SK-N-SH (cell line): ENCODE measurements around the gene HEPHL1. TPM values are rescaled to one million over a fixed set of nuclear protein-coding genes. Genes with fewer than 3 reads are reported as not detected.

ENCODE experiments used
- CTCF ChIA-PET: fragments of 300-600, 350-600 bp; formaldehyde crosslinking; extraction: SDS; loops from one replicate; lab custom pipeline; 2021; lab: Yijun Ruan, JAX
- POLR2A ChIA-PET: fragments of 350-600 bp; sonication (Branson Sonifier 250); formaldehyde crosslinking; extraction: SDS; loops from one replicate; lab custom pipeline; 2020; ENCODE audit warnings: antibody characterized with exemption, inconsistent platforms; lab: Yijun Ruan, JAX
- DNase-seq: peaks from one replicate; pipeline ENCODE4 v3.0.0; 2012
- H2AFZ ChIP-seq: fragments of 200-600 bp; sonication (generic); 2 replicates; pipeline ENCODE4 v1.8.1; 2016; ENCODE audit warnings: antibody characterized with exemption, mild to moderate bottlenecking, low read depth
- H3F3A ChIP-seq: fragments of 200-600 bp; sonication (generic); replicated peaks from 2 replicates; pipeline ENCODE3; 2016; ENCODE audit warnings: antibody characterized with exemption, mild to moderate bottlenecking; ENCODE audit not compliant: insufficient read depth
- H3K27ac ChIP-seq, 2 experiments: fragments of 200-500 bp in 1 of 2; fragments of 200-600 bp in 1 of 2; sonication (Bioruptor generic) in 1 of 2; sonication (generic), shearing (Covaris generic) in 1 of 2; 2 replicates each; pipeline versions ENCODE4 v1.5.1 to v1.6.1; 2014 to 2016; ENCODE audit warnings: low read depth in 2 of 2, inconsistent platforms in 1 of 2, low read length in 1 of 2, mild to moderate bottlenecking in 1 of 2, mixed read lengths in 1 of 2
- H3K27me3 ChIP-seq: fragments of 200-600 bp; sonication (generic), shearing (Covaris generic); 2 replicates; pipeline ENCODE4 v1.6.1; 2016; ENCODE audit warnings: mixed run types; ENCODE audit not compliant: insufficient read depth
- H3K36me3 ChIP-seq, 2 experiments: fragments of 200-500 bp in 1 of 2; fragments of 200-600 bp in 1 of 2; sonication (Bioruptor generic) in 1 of 2; sonication (generic) in 1 of 2; replicated peaks in 1 of 2; 2 replicates each; pipeline versions ENCODE3 to v1.5.1; 2014 to 2016; ENCODE audit warnings: low read length in 1 of 2, mild to moderate bottlenecking in 1 of 2; ENCODE audit not compliant: insufficient read depth in 2 of 2, control insufficient read depth in 1 of 2
- H3K4me1 ChIP-seq, 2 experiments: fragments of 200-500 bp in 1 of 2; fragments of 200-600 bp in 1 of 2; sonication (Bioruptor generic) in 1 of 2; sonication (generic), shearing (Covaris generic) in 1 of 2; 2 replicates each; pipeline versions ENCODE4 v1.5.1 to v1.6.1; 2014 to 2016; ENCODE audit warnings: low read depth in 1 of 2, low read length in 1 of 2, mixed run types in 1 of 2; ENCODE audit not compliant: insufficient read depth in 2 of 2, control insufficient read depth in 1 of 2
- H3K4me2 ChIP-seq: fragments of 200-600 bp; sonication (generic), shearing (Covaris generic); 2 replicates; pipeline ENCODE4 v1.6.1; 2017; ENCODE audit warnings: mixed run types
- H3K4me3 ChIP-seq, 2 experiments: fragments of 200-500 bp in 1 of 2; fragments of 200-600 bp in 1 of 2; sonication (Bioruptor generic) in 1 of 2; sonication (generic), shearing (Covaris generic) in 1 of 2; 2 replicates each; pipeline versions ENCODE4 v1.5.1 to v1.8.1; 2014 to 2016; ENCODE audit warnings: low read depth in 2 of 2, inconsistent platforms in 1 of 2, low read length in 1 of 2, mild to moderate bottlenecking in 1 of 2, mixed read lengths in 1 of 2, moderate library complexity in 1 of 2
- H3K79me2 ChIP-seq: fragments of 200-600 bp; sonication (generic); 2 replicates; pipeline ENCODE4 v1.8.1; 2017; ENCODE audit warnings: mild to moderate bottlenecking; ENCODE audit not compliant: insufficient read depth
- H3K9ac ChIP-seq: fragments of 200-600 bp; sonication (generic); 2 replicates; pipeline ENCODE4 v1.6.1; 2017; ENCODE audit warnings: mixed run types
- H3K9me2 ChIP-seq: fragments of 200-600 bp; sonication (generic); 2 replicates; pipeline ENCODE4 v1.6.1; 2017; ENCODE audit warnings: mixed run types
- H3K9me3 ChIP-seq: fragments of 200-600 bp; sonication (generic); 2 replicates; pipeline ENCODE4 v1.6.1; 2017; ENCODE audit warnings: mixed run types, mild to moderate bottlenecking, moderate library complexity
- H4K20me1 ChIP-seq: fragments of 200-600 bp; sonication (generic); 2 replicates; pipeline ENCODE4 v1.6.1; 2017; ENCODE audit warnings: mild to moderate bottlenecking, mixed run types; ENCODE audit not compliant: insufficient read depth
- ELF1 ChIP-seq: IDR thresholded peaks from 2 replicates; pipeline ENCODE4 v1.4.0; 2012
- EP300 ChIP-seq, 2 experiments: IDR thresholded peaks; 2 replicates each; pipeline versions ENCODE4 v1.4.0 to v1.6.1; 2012; ENCODE audit warnings: borderline replicate concordance in 1 of 2, low read depth in 1 of 2, low read length in 1 of 2
- EZH2phosphoT487 ChIP-seq: fragments of 200-600 bp; sonication (generic); IDR thresholded peaks from 2 replicates; pipeline ENCODE4 v1.6.1; 2017; ENCODE audit warnings: low read depth, mixed run types, mild to moderate bottlenecking, antibody characterized with exemption, moderate library complexity, borderline replicate concordance
- FOSL2 ChIP-seq: IDR thresholded peaks from 2 replicates; pipeline ENCODE4 v1.4.0; 2012; ENCODE audit warnings: low read depth, mild to moderate bottlenecking, moderate library complexity, borderline replicate concordance
- FOXM1 ChIP-seq: IDR thresholded peaks from 2 replicates; pipeline ENCODE4 v1.4.0; 2012; ENCODE audit warnings: low read depth, mild to moderate bottlenecking
- GABPA ChIP-seq: IDR thresholded peaks from 2 replicates; pipeline ENCODE4 v1.4.0; 2012; ENCODE audit warnings: low read depth, mild to moderate bottlenecking
- GATA2 ChIP-seq: sonication (generic); formaldehyde crosslinking; IDR thresholded peaks from 2 replicates; pipeline ENCODE4 v1.5.0; 2020; ENCODE audit warnings: mild to moderate bottlenecking, missing genetic modification reagents
- NRF1 ChIP-seq: IDR thresholded peaks from 2 replicates; pipeline ENCODE4 v1.6.1; 2012; ENCODE audit warnings: low read depth, mild to moderate bottlenecking, low read length
- RCOR1 ChIP-seq: fragments of 150-350 bp; IDR thresholded peaks from 2 replicates; pipeline ENCODE4 v1.6.1; 2017; ENCODE audit warnings: antibody characterized with exemption, low read length
- RXRA ChIP-seq: IDR thresholded peaks from 2 replicates; pipeline ENCODE4 v1.4.0; 2012; ENCODE audit warnings: low read depth, mild to moderate bottlenecking, borderline replicate concordance
- SIN3A ChIP-seq: IDR thresholded peaks from 2 replicates; pipeline ENCODE4 v1.6.1; 2012; ENCODE audit warnings: low read depth, mild to moderate bottlenecking, low read length, moderate library complexity, borderline replicate concordance
- YY1 ChIP-seq: IDR thresholded peaks from 2 replicates; pipeline ENCODE4 v1.4.0; 2012; ENCODE audit warnings: low read depth, mild to moderate bottlenecking
- WGBS: methylation state at CpG from one replicate; pipeline ENCODE4 v1.1.6; 2017; ENCODE audit warnings: low lambda C conversion rate; 5-methylcytosine and 5-hydroxymethylcytosine counted together
- polyA plus RNA-seq, 3 experiments: library from polyadenylated mRNA; depleted of rRNA; stranded (reverse); fragments of >200 nt; gene quantifications; 2 replicates each; pipeline ENCODE4 v1.2.3, GENCODE V29; 2012
- TF ChIP-seq, protein P1 (sequence below): IDR thresholded peaks from 2 replicates; pipeline ENCODE4 v1.4.0; 2012; ENCODE audit warnings: low read depth, borderline replicate concordance
- TF ChIP-seq, protein P2 (sequence below): fragments of 150-350 bp; IDR thresholded peaks from 2 replicates; pipeline ENCODE4 v1.6.1; 2016; ENCODE audit warnings: mild to moderate bottlenecking, low read depth, low read length
- TF ChIP-seq, protein P3 (sequence below): IDR thresholded peaks from 2 replicates; pipeline ENCODE4 v1.4.0; 2012; ENCODE audit warnings: low read depth, borderline replicate concordance
- TF ChIP-seq, protein P4 (sequence below): fragments of 200-600 bp; sonication (generic); IDR thresholded peaks from 2 replicates; pipeline ENCODE4 v1.6.1; 2017; ENCODE audit warnings: antibody characterized with exemption, mild to moderate bottlenecking, moderate library complexity

The HEPHL1 gene
- polyA plus RNA-seq, 1 of the 3 experiments (the other 2 are of a cell fraction) = not detected

DNA sequence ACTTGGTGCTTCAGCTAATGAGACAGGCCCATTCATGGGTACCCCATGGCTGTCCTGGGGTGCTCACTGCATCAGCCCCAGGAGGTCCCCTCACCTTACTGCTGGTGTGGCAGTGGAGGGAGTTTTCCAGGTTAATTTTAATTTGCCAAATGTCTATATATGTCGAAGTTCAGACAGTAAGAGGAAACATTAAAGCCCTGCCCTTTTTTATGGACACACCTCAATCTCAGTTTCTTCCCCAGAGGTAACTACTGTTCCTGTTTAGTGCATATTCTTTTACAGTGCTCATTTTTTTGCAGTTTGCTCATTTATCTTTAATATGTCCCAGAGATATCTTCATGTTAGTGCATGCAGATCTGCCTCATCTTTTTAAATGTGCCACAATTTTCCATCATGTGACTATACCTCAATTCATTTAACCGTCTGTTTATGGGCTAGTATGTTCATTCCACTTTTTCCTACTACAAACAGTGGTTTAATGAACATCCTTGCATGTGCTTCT lies 119.1 kb downstream of the HEPHL1 start:
- no peak for DNase-seq
- peaks cover 82% of the 10 kb centered on the region for H3K79me2 ChIP-seq
- ChIA-PET POLR2A (no interaction called here), CTCF (no interaction called here)
- H3F3A ChIP-seq = peaks cover 21% of the 10 kb centered on the region
- H3K27ac ChIP-seq = no peak overlapping the region
- H3K36me3 ChIP-seq = no peaks in the 10 kb centered on the region
- no peak overlapping the region for H2AFZ ChIP-seq
- TF ChIP-seq SIN3A = no peak
- no peaks in the 10 kb centered on the region for H3K9me2 ChIP-seq
- H3K4me3 ChIP-seq = no peak overlapping the region
- H3K4me2 ChIP-seq = no peak overlapping the region
- H3K9me3 ChIP-seq = no peaks in the 10 kb centered on the region
- H3K4me1 ChIP-seq = peaks cover 3 to 28% of the 10 kb centered on the region in 2 experiments; a peak in 2 of 4 replicates
- H4K20me1 ChIP-seq = peaks cover 22% of the 10 kb centered on the region
- H3K27me3 ChIP-seq = no peaks in the 10 kb centered on the region
- WGBS = 97% methylated on average over 2 of the region's 2 CpGs
- no peak overlapping the region for H3K9ac ChIP-seq

DNA sequence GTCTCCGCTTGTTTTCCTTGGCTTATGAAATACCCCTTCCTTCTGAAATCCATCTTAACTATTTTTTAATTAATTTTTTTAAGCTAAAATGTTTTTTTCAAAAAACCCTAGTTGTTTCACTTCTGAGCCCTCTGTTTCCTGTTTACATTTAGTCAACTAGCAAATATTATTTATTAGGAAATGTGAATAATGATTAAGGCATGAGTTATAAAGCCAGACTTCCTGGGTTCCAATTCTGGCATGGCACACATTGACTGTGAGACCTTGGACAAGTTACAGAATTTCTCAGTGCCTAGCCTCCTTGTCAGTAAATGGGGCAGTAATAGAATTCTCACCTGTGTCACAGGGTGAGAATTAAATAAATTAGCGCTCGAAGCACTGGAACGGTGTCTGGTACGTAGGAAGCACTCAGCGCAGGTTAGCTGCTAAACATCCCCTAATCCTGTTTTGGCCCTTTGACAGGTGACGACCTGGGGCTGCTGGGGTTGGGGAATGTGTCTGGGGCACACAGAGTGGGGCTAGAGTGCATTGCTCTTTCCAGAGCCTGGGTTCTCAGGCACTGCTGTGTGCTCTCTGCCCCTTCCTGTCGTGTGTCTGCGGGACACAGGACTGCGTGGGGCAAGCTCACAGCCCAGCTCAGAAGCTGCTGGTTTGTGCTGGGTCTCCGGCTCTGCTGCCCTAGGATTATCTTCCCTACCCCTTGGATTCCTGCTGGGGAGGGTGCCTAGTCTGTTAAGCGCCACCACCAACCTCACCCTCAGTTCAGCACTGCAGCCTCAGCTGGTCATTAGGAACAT lies 120.6 kb downstream of the HEPHL1 start:
- POLR2A ChIA-PET = interaction anchor here (1.4 kb wide), 1 partner anchor 13 kb away, joined by 4 read pairs; the partner anchor contains the start of gene PANX1
- Histone ChIP-seq H3K27ac (peak overlapping the region in 1 of 2 experiments; percentile 47; a peak in 1 of 4 replicates), H3K9me2 (no peaks in the 10 kb centered on the region)
- TF ChIP-seq RCOR1 = no peak
- TF ChIP-seq EP300 (IDR thresholded peaks at IDR 0.05; ENCODE audit: borderline replicate concordance in 1 of 2, low read depth in 1 of 2, low read length in 1 of 2) = no peak
- no peak for TF ChIP-seq NRF1
- TF ChIP-seq FOXM1 = no peak
- TF ChIP-seq, protein P1, sequence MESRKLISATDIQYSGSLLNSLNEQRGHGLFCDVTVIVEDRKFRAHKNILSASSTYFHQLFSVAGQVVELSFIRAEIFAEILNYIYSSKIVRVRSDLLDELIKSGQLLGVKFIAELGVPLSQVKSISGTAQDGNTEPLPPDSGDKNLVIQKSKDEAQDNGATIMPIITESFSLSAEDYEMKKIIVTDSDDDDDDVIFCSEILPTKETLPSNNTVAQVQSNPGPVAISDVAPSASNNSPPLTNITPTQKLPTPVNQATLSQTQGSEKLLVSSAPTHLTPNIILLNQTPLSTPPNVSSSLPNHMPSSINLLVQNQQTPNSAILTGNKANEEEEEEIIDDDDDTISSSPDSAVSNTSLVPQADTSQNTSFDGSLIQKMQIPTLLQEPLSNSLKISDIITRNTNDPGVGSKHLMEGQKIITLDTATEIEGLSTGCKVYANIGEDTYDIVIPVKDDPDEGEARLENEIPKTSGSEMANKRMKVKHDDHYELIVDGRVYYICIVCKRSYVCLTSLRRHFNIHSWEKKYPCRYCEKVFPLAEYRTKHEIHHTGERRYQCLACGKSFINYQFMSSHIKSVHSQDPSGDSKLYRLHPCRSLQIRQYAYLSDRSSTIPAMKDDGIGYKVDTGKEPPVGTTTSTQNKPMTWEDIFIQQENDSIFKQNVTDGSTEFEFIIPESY = no peak
- TF ChIP-seq GATA2 (CRISPR knock-in tag) = no peak
- TF ChIP-seq, protein P2, sequence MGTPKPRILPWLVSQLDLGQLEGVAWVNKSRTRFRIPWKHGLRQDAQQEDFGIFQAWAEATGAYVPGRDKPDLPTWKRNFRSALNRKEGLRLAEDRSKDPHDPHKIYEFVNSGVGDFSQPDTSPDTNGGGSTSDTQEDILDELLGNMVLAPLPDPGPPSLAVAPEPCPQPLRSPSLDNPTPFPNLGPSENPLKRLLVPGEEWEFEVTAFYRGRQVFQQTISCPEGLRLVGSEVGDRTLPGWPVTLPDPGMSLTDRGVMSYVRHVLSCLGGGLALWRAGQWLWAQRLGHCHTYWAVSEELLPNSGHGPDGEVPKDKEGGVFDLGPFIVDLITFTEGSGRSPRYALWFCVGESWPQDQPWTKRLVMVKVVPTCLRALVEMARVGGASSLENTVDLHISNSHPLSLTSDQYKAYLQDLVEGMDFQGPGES = no peak
- no peak for TF ChIP-seq EZH2phosphoT487
- TF ChIP-seq ELF1 = no peak
- TF ChIP-seq GABPA = no peak
- no peak for TF ChIP-seq FOSL2
- TF ChIP-seq RXRA = no peak
- TF ChIP-seq, protein P3, sequence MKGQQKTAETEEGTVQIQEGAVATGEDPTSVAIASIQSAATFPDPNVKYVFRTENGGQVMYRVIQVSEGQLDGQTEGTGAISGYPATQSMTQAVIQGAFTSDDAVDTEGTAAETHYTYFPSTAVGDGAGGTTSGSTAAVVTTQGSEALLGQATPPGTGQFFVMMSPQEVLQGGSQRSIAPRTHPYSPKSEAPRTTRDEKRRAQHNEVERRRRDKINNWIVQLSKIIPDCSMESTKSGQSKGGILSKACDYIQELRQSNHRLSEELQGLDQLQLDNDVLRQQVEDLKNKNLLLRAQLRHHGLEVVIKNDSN = no peak
- TF ChIP-seq, protein P4, sequence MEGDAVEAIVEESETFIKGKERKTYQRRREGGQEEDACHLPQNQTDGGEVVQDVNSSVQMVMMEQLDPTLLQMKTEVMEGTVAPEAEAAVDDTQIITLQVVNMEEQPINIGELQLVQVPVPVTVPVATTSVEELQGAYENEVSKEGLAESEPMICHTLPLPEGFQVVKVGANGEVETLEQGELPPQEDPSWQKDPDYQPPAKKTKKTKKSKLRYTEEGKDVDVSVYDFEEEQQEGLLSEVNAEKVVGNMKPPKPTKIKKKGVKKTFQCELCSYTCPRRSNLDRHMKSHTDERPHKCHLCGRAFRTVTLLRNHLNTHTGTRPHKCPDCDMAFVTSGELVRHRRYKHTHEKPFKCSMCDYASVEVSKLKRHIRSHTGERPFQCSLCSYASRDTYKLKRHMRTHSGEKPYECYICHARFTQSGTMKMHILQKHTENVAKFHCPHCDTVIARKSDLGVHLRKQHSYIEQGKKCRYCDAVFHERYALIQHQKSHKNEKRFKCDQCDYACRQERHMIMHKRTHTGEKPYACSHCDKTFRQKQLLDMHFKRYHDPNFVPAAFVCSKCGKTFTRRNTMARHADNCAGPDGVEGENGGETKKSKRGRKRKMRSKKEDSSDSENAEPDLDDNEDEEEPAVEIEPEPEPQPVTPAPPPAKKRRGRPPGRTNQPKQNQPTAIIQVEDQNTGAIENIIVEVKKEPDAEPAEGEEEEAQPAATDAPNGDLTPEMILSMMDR = no peak
- TF ChIP-seq YY1 = no peak
- TF ChIP-seq, all 33 proteins: peak for 0
- CTCF ChIA-PET = no interaction called here
- peaks cover 8% of the 10 kb centered on the region for H3F3A ChIP-seq
- no peak overlapping the region for H3K4me2 ChIP-seq
- WGBS = 95% methylated on average over 10 of the region's 12 CpGs
- no peak for DNase-seq
- no peaks in the 10 kb centered on the region for H3K9me3 ChIP-seq
- H3K9ac ChIP-seq = no peak overlapping the region
- peaks cover 10 to 32% of the 10 kb centered on the region in 2 experiments; a peak in 2 of 4 replicates for H3K4me1 ChIP-seq
- H3K36me3 ChIP-seq = no peaks in the 10 kb centered on the region
- no peak overlapping the region for H3K4me3 ChIP-seq
- H2AFZ ChIP-seq = no peak overlapping the region
- H3K27me3 ChIP-seq = no peaks in the 10 kb centered on the region
- H4K20me1 ChIP-seq = peaks cover 23% of the 10 kb centered on the region
- H3K79me2 ChIP-seq = peaks cover 97% of the 10 kb centered on the region
